H1 (cell line): ENCODE data around the gene SLC24A4.

Experiments
- CHD2 ChIP-seq: IDR thresholded peaks from 2 replicates; pipeline ENCODE4 v1.6.1; 2012; ENCODE audit warnings: low read length, improper control_type of control experiment
- CREB1 ChIP-seq: IDR thresholded peaks from 2 replicates; pipeline ENCODE4 v1.6.1; 2012; ENCODE audit warnings: inconsistent platforms
- EP300 ChIP-seq, 2 experiments: IDR thresholded peaks; 1 replicate in 1 of 2; 2 replicates in 1 of 2; pipeline ENCODE4 v1.6.1; 2011 to 2012; ENCODE audit warnings: low read depth in 2 of 2, low read length in 2 of 2, mild to moderate bottlenecking in 2 of 2, borderline replicate concordance in 1 of 2, inconsistent platforms in 1 of 2, moderate library complexity in 1 of 2
- EZH2 ChIP-seq: fragments of 200-600 bp; sonication (generic); IDR thresholded peaks from 2 replicates; pipeline ENCODE4 v1.7.1; 2012; ENCODE audit warnings: low read depth, mild to moderate bottlenecking, moderate library complexity, low read length, inconsistent platforms; ENCODE audit not compliant: severe bottlenecking
- HDAC2 ChIP-seq, 2 experiments: fragments of 300-600 bp in 1 of 2; sonication (generic) in 1 of 2; IDR thresholded peaks; 2 replicates each; pipeline ENCODE4 v1.6.1; 2011 to 2012; ENCODE audit warnings: low read depth in 2 of 2, low read length in 2 of 2, mild to moderate bottlenecking in 2 of 2, moderate library complexity in 2 of 2, borderline replicate concordance in 1 of 2, inconsistent platforms in 1 of 2
- JUN ChIP-seq: IDR thresholded peaks from 2 replicates; pipeline ENCODE4 v1.6.1; 2011; ENCODE audit warnings: low read depth, mild to moderate bottlenecking, improper control_type of control experiment, low read length
- POLR2A ChIP-seq, 2 experiments: IDR thresholded peaks; 1 replicate in 1 of 2; 2 replicates in 1 of 2; pipeline ENCODE4 v1.6.1; 2011; ENCODE audit warnings: low read depth in 2 of 2, low read length in 2 of 2, mild to moderate bottlenecking in 2 of 2; ENCODE audit errors: control extremely low read depth in 1 of 2
- POU5F1 ChIP-seq: IDR thresholded peaks from 2 replicates; pipeline ENCODE4 v1.6.1; 2011; ENCODE audit warnings: low read depth, mild to moderate bottlenecking, low read length, moderate library complexity
- SP2 ChIP-seq: IDR thresholded peaks from 2 replicates; pipeline ENCODE4 v1.6.1; 2012; ENCODE audit warnings: mild to moderate bottlenecking, low read length, inconsistent platforms
- SRF ChIP-seq: IDR thresholded peaks from 2 replicates; pipeline ENCODE4 v1.6.1; 2011; ENCODE audit warnings: mild to moderate bottlenecking, low read depth, low read length, moderate library complexity
- SUZ12 ChIP-seq: fragments of 200-600 bp; sonication (generic); IDR thresholded peaks from 2 replicates; pipeline ENCODE4 v1.6.1; 2012; ENCODE audit warnings: mild to moderate bottlenecking, inconsistent platforms, low read length, moderate library complexity, mixed read lengths
- TAF1 ChIP-seq: IDR thresholded peaks from 2 replicates; pipeline ENCODE4 v1.6.1; 2011; ENCODE audit warnings: mild to moderate bottlenecking, low read depth, low read length
- TF ChIP-seq, protein P1 (sequence below), 3 experiments: IDR thresholded peaks; 1 replicate in 2 of 3; 2 replicates in 1 of 3; pipeline versions ENCODE4 v1.5.1 to v1.6.1; 2011; ENCODE audit warnings: low read length in 3 of 3, mild to moderate bottlenecking in 3 of 3, inconsistent platforms in 2 of 3, low read depth in 1 of 3, moderate library complexity in 1 of 3; ENCODE audit not compliant: insufficient read depth in 1 of 3; ENCODE audit errors: control extremely low read depth in 1 of 3
- TF ChIP-seq, protein P2 (sequence below): IDR thresholded peaks from 2 replicates; pipeline ENCODE4 v1.6.1; 2012; ENCODE audit warnings: inconsistent platforms

DNA sequence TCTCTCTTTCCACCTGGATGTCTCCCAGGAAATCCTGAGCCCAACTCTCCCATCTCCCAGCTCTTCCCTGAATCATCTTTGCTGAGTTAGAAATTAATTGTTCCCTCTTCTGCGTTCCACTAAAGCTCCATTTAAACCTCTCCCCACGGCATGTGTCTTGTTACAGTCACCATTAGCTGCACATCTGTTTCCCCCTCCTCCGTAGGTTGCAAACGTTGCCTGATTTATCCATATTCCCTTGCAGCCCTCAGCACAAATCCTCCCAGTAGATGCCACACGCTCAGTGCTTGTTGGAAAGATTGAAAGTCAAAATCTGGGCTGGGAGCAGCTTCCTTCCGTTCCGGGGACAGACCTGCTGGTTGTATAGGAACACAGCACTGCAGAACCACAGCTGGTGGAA is 90.4 kb downstream of the SLC24A4 start:
- TF ChIP-seq, protein P1, sequence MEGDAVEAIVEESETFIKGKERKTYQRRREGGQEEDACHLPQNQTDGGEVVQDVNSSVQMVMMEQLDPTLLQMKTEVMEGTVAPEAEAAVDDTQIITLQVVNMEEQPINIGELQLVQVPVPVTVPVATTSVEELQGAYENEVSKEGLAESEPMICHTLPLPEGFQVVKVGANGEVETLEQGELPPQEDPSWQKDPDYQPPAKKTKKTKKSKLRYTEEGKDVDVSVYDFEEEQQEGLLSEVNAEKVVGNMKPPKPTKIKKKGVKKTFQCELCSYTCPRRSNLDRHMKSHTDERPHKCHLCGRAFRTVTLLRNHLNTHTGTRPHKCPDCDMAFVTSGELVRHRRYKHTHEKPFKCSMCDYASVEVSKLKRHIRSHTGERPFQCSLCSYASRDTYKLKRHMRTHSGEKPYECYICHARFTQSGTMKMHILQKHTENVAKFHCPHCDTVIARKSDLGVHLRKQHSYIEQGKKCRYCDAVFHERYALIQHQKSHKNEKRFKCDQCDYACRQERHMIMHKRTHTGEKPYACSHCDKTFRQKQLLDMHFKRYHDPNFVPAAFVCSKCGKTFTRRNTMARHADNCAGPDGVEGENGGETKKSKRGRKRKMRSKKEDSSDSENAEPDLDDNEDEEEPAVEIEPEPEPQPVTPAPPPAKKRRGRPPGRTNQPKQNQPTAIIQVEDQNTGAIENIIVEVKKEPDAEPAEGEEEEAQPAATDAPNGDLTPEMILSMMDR (IDR thresholded peaks at IDR 0.05; ENCODE audit: control extremely low read depth in 1 of 3, insufficient read depth in 1 of 3, low read depth in 1 of 3, low read length in 3 of 3), result no peak
- TF ChIP-seq, protein P2, sequence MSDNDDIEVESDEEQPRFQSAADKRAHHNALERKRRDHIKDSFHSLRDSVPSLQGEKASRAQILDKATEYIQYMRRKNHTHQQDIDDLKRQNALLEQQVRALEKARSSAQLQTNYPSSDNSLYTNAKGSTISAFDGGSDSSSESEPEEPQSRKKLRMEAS, result no peak
- TF ChIP-seq EP300 (IDR thresholded peaks at IDR 0.05; ENCODE audit: borderline replicate concordance in 1 of 2, low read depth in 2 of 2, low read length in 2 of 2), result no peak
- no peak for TF ChIP-seq POU5F1
- TF ChIP-seq SP2, result no peak
- no peak for TF ChIP-seq SUZ12
- no peak for TF ChIP-seq SRF
- TF ChIP-seq CHD2, result no peak
- no peak for TF ChIP-seq HDAC2 (IDR thresholded peaks at IDR 0.05; ENCODE audit: borderline replicate concordance in 1 of 2, low read depth in 2 of 2, low read length in 2 of 2)
- TF ChIP-seq JUN, result no peak
- TF ChIP-seq POLR2A (IDR thresholded peaks at IDR 0.05; ENCODE audit: control extremely low read depth in 1 of 2, low read depth in 2 of 2, low read length in 2 of 2), result no peak
- TF ChIP-seq EZH2, result no peak
- no peak for TF ChIP-seq CREB1
- TF ChIP-seq TAF1, result no peak
